Fibroblast of pulmonary artery (primary cell): Measurements from ENCODE around the gene LRP2.

Source experiments
- DNase-seq: peaks from one replicate; pipeline ENCODE4 v3.0.0-alpha.2; 2010; ENCODE audit warnings: low read depth
- H3K4me3 ChIP-seq: replicated peaks from 2 replicates; pipeline ENCODE4 v1.5.1; 2011; ENCODE audit warnings: low read depth, mild to moderate bottlenecking, control low read depth, low read length, moderate library complexity
- TF ChIP-seq, protein P1 (sequence below): IDR thresholded peaks from 2 replicates; pipeline ENCODE4 v1.5.1; 2011; ENCODE audit warnings: mild to moderate bottlenecking, control low read depth, low read length, inconsistent platforms; ENCODE audit errors: missing control alignments

LRP2 gene

DNA sequence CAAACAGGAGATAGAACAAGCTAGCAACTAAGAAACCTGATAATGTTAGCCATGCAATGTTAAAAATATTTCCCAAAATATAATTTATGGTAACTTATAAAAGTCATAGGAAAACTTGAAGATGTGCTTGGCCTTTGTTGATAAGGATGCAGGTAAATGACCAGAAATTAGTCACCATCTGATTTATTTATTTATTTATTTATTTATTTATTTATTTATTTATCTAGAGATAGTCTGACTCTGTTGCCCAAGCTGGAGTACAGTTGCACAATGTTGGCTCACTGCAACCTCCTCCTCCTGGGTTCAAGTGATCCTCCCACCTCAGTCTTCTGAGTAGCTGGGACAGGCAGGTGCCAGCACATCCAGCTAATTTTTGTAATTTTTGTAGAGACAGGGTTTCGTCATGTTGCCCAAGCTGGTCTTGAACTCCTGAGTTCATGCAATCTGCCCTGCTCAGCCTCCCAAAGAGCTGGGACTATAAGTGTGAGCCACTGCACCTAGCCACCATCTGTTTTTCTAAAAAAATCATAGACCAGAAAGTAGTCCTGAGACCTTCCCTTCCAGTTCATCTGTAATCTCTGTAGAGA, 183.4 kb downstream of the LRP2 start:
- TF ChIP-seq, protein P1, sequence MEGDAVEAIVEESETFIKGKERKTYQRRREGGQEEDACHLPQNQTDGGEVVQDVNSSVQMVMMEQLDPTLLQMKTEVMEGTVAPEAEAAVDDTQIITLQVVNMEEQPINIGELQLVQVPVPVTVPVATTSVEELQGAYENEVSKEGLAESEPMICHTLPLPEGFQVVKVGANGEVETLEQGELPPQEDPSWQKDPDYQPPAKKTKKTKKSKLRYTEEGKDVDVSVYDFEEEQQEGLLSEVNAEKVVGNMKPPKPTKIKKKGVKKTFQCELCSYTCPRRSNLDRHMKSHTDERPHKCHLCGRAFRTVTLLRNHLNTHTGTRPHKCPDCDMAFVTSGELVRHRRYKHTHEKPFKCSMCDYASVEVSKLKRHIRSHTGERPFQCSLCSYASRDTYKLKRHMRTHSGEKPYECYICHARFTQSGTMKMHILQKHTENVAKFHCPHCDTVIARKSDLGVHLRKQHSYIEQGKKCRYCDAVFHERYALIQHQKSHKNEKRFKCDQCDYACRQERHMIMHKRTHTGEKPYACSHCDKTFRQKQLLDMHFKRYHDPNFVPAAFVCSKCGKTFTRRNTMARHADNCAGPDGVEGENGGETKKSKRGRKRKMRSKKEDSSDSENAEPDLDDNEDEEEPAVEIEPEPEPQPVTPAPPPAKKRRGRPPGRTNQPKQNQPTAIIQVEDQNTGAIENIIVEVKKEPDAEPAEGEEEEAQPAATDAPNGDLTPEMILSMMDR = no peak
- no peak for DNase-seq
- H3K4me3 ChIP-seq = no peak overlapping the region

DNA sequence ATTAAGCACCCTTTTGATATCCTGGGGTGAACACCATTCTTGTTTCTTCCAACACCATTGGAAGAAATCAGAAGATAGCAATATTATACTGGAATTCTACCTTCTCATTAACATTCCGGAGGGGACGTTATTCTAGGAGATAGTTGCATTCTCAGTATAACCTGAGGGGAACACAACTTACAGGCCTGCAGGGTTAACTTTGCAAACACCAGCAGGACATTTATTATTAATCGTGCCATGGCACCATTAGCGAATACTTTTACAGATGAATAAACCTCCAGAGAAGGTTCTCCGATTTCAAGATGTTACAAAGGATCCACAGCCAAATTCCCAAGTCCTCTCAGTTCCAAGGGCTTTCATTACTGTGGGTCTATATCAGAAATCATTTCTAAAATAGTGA, 184.0 kb downstream of the LRP2 start:
- TF ChIP-seq, protein P1 = no peak

DNA sequence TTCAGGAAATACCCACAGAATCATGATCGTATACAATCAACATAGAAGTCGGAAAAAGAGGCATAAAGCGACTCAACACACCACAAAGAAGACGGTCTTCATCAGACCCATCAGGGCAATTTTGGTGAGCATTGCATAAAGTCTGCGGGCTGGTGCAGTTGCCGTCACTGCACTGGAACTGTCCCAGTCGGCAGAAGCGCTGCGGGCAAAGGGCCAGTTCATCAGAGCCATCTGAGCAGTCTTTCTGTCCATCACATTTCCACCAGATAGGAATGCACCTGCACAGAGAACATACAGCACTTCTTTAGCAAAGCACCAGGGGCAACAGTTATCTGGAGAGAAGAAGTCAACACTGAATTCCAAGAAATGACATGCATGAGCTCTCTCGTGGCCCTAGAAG, 187.2 kb downstream of the LRP2 start:
- TF ChIP-seq, protein P1 = no peak
- no peak overlapping the region for H3K4me3 ChIP-seq
- DNase-seq = no peak

More for the DNA sequence above, 184.0 kb downstream of the LRP2 start:
- DNase-seq = no peak
- no peak overlapping the region for H3K4me3 ChIP-seq

DNA sequence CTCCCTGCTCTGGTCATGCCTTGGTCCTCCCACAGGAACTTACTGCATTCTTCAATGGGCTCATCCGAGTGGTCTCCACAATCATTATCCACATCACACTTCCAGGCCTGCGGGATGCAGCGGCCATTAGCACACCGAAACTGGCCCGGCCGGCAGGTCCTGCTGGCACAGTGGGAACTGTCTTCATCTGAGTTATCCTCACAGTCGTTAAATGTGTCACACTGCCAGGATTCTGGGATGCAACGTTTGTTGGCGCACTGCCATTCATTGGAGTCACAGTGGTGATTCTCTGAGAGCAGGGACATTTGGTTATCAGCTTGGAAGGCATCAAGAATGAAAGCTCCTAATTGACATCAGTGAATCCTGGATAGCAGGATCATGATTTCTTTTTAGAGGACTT, 188.5 kb downstream of the LRP2 start:
- no peak for DNase-seq
- TF ChIP-seq, protein P1 = no peak
- H3K4me3 ChIP-seq = no peak overlapping the region

DNA sequence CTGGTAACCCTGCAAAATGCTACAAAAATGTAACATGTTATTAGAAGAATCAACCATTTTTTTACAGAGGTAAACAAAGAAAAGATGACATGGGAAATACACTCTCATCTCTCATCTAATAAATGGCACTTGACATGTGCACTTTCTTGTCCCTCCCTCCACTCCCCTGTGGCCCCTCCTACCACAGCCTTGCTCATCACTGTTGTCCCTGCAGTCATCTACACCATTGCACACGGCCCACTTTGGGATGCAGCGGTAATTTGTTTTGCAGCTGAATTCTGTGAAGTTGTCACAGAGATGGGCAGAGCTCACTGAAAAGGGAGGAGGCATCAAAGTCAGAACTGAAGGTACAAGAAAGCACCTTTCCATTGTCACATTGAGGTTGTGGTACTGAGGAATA, 189.4 kb downstream of the LRP2 start:
- no peak for DNase-seq
- no peak overlapping the region for H3K4me3 ChIP-seq

DNA sequence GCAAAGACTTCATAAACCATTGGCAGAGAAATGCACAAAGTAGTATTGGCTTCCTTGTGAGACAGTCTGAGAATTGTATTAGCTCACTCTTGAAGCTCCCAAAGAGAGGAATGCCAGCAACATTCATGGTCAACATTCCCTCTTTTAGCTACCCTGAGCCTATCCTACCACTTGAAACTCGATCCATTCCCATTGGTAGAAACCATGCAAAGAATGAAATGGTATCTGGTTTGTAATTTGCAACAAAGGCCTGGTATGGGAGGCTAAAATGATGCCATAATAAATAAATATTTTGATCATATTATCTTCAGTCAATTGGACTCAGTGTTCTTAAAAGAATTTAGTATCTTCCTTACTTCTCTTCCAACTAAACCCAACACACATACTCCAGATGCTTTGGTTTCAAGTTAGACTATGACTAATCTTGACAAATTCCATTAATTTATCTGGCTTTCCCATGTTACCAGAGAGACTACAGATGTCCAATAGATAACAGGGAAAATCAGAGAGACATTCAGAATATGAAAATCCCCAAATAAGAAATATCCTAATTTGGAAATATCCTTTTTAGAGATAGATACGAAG, 190.1 kb downstream of the LRP2 start:
- TF ChIP-seq, protein P1 = no peak
- H3K4me3 ChIP-seq = no peak overlapping the region
- DNase-seq = no peak

More for the DNA sequence above, 189.4 kb downstream of the LRP2 start:
- TF ChIP-seq, protein P1 = no peak

DNA sequence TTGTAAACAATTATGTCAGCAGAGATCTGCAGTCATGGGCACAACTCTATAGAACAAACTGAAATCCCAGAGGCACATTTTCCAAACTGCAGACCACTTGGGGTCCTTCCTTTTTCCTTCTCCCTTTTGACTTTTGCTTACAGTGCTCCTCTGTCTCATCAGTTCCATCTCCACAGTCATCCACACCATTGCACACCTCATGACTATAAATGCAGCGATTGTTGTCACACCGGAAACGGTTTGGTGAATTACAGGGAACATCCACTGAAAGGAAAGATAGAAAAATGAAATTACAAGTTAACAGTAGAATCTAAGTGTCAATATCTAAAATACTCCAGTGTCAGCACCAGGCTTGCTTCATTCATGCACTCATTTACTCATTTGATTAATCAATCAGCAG, 196.5 kb downstream of the LRP2 start:
- DNase-seq = no peak
- TF ChIP-seq, protein P1 = no peak

More for the DNA sequence above, 196.5 kb downstream of the LRP2 start:
- no peak overlapping the region for H3K4me3 ChIP-seq
